Measurements from ENCODE around the gene GABRR1.
"Not testable (repeated sequence)": the region's sequence is repeated elsewhere in the genome, so short reads cannot be mapped to it uniquely, and the experiment has no call there.

GABRR1 gene

DNA sequence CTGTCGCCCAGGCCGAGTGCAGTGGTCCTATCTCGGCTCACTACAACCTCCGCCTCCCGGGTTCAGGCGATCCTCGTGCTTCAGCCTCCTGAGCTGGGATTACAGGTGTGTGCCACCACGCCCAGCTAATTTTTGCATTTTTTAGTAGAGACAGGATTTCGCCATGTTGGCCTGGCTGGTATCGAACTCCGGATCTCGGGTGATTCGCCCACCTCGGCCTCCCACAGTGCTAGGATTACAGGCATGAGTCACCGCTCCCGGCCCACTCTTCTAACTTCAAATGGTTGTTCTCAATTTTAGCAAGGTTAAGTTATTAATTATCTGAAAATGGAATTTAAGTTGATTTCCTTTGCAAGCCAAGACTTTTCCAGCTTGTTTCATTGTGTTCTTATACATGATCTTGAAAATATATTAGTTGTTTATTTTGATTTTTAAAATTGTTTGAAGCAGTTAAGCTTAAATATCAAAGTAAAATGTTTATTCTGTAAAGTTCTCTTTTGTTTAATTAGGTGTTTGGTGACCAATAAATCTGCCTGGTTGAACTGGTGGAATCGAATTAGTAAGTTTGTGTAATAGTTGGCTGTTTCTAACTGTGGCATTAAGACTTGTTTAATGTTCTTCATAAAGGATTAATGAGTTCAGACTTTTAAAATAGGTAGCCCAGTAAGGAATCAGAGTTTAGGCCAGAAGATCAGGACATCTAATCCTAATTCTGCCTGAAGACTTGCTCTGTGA lies 69.0 kb downstream of the GABRR1 start:
- DNase-seq = no peak

DNA sequence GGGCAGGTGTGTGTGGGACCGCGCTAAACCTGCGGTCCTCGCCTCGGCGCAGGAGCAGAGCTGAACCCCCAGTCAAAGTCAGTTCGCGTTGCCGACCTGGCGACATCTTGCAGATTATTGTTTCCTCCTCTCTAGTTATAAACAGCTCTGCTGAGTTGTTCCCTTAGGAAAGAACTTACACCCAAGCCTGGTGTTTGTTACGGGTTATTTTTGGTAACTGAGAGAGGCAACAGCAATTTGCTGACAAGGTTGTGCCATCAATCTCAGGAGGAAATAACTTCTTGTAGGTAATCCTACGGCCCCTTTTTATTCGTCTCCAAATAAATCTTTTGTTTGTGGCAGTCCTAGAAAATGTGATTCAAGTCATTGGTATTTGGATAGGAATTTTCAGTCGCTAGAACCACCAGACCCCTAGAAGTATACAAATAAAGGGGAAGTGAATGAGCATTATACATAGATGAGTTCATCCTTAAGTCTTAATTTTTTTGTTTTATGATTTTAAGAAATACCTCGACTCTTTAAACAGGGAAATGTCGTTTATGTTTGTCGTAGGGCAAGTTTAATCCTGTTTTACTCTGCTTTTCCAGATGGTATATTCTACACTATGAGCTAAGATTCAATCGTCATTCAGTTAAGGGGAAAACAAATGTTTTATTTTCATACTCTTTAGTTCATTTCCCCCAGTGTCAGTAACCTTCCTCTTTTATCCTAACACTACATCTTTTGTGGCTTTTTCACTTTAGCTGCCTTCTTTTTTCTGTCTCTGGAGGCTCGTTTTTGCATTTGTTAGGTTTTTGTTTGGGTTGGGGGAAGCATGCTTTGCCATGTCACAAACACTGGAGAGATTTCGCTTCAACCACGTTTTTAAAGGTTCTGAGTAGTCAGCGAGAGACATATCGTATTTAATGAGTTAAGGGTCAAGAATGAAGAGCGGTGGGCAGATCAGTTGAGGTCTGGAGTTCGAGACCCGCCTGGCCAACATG lies 70.1 kb downstream of the GABRR1 start:
- no peak for DNase-seq

GRCh38 chr6:89145956-89146717 lies 71.0 kb downstream of the GABRR1 start, which contains the start of gene PM20D2:
TSS of gene PM20D2 (plus strand) at chr6:89146055. CDS start at chr6:89146145, 90 bp downstream.
- DNase-seq = no peak

DNA sequence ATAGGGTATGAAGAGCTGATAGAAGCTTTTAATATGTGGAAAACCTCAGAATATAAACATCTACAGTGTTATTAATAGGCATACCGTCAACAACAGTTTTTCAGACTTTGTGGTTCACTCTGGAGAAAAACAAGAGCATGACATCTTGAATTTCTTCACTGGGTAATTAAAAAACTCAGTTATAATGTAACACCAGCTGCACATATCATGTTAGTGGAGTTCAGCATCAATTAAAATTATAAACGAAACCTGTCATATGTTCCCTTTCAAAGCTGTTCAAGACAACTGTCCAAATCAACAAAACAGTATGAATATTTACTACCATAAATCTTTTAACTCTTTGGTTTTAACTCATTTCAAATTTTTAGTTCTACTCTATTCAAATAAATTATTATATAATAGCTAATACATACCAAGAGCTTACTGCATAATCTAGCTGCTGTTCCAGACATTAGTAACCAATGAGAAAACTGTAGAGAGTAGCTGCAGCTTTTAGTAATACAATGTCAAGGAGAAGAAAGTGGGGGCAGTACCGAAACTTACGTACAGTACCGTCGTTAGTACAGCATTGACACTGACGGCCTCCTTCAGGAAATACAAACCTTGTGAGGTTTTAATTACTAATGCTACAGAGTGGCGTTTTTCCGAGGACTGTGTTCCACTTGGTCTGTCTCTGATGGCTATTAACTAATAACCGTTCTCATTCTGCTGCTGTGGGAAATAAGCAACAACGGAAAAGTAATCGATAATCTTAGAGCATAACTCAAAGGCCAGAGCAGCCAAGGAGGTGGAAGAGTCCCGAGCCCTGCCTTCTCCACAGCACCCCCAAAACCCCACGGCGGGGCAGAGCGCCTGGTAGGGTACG lies 71.8 kb downstream of the GABRR1 start:
- no peak for DNase-seq

GRCh38 chr6:89144354-89144906 lies 72.7 kb downstream of the GABRR1 start:
- no peak for DNase-seq

DNA sequence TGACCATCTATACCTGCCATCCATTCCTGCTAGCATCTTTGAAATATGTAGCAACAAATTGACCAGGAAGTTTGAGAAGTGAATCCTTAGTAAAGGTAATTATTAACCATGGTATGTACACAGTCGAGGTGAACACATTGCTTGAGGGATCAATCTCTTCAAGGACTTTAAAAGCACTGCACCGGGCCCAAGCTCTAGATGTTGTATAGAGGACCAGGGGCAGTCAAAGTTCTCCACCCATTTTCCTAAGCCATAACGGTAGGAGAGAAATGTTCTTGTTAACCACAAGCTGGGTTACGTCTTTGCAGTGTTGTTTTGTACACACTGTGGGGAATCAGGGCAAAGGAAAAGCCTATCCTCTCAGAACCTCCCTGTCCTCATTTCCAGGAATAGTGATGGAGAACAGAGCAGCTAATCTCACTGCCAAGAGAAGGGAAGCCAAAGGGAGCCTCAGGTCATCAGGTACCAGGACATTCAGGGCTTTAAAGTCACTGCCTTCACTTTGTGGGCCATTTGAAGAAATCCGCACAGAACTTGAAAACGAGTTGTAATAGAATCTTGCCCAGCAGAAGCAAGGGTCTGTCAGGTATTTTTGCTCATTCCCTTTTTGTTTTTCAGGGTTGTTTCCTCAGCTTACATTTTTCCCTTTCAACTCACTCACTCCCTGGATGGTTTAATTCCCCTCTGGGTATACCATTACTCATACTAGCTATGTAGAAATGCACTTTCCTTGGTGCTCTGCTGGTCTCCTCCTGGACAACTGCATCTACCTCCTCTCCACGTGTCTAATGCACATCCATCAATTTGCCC lies 76.6 kb downstream of the GABRR1 start:
- DNase-seq = no peak

DNA sequence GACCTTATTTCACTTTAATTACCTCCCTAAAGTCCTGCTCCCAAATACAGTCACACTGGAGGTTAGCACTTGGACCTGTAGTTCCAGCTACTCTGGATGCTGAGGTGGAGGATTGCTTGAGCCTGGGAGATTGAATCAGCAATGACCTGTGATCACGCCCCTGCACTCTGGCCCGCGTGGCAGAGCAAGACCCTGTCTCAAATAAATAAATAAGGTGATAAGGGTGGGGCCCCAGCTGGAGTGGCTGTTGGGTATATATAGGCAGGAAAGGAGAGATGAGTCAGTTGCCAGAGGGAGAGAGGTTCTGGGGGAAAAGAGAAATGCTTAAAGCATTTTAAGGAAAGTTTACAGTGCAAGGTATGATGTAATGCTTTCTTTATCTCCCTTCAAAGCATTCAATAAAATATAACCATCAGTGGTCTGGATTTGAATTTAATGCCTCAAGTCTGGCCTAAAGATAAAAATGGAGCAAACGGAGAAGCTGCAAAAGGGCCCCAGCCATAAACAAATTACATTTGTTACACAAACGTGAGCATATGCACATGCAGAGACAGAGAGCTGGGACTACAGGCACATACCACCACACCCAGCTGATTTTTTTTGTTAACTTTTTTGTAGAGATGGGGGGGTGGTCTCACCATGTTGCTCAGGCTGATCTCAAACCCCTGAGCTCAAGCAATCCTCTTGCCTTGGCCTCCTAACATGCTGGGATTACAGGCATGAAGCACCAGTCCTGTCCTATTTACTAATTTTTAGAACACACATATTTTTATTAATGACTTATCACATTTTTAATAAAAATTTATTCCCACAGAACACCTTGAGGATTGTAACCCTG lies 77.4 kb downstream of the GABRR1 start:
- no peak for DNase-seq

- no peak for DNase-seq
Measured at GRCh38 chr6:89138173-89138572, 79.0 kb downstream of the GABRR1 start.

DNA sequence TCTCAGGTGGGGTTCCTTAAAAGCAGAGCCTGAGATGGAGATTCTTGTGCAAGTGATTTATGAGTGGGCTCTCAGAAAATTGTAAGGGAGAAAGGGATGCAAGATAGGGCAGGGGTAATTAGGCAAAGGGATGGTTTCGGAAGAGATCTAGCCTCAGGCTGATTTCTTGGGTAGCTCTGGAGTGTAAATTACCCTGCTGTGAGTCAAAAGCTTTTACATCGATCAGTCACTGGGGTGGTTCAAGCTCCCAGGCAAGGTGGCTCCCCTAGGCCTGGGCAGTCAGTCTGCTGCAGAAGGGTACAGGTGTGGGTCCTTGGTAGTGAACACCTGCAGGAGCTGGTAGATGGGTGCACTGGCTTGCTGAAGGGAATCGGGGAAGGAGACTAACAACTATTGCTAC lies 82.4 kb downstream of the GABRR1 start:
- no peak for DNase-seq

DNA sequence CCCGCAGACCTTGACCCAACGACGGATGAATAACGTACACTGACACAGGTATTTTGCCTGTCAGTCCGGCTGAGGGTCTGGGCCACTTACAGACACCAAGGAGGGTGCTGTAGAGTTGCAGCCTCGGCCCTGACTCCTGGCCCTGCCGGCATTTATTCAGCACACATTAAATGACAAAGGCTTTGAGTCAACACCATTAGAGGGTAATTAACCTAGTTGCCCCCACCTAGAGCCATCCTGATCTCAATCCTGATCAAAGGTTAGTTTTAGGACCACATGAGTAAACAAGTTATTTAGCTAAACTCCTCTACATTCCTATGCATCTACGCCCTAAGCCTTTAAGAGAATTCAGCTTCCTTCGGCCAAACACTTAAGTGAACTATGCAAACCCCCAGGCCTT lies 83.2 kb downstream of the GABRR1 start:
- DNase-seq = no peak

DNA sequence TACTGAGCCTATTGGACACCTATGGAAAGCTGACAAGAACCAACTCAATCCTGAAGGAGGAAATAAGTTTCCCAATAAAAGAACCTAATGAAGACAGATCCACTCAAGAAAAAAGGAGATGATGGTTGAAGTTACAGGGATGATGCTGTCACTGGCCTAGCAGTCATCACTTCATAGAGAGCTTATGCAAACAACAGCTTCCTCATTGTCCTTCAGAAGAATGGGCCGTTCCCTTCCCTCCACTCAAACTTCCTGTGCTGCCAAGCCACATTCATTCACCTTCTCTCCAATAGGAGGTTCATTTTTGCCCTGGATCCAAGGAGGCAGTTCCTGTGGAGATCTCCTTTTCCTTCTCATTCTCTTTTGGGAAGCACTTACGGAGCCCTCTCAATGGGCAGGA lies 85.1 kb downstream of the GABRR1 start:
- DNase-seq = no peak

DNA sequence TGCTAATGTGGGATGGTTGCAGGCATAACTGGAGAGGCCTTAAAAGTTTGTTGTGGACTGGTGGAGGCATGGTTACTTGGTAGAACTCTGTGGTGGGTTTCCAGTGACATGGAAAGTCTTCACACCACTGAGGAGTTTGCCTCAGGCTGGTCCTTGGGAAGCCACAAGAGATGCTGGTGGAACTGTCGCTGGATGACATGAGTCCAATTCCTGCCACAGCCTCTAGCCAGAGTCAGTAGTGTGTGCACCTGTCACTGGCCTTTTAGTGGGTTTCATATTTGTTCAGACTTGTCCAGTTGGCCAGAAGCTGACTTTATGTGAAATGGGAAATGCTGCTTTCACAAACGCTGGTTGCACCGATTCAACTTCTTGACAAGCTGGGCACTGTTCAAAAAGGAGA lies 85.6 kb downstream of the GABRR1 start:
- DNase-seq = no peak

GRCh38 chr6:89128256-89128671 lies 88.9 kb downstream of the GABRR1 start:
- DNase-seq = not testable (repeated sequence)

Data from NCI-H1436 treated with DMSO at 0.1 percent for 48 hours (cell line).